OCI-LY7 (cell line): ENCODE results near the gene PLEK2.

ENCODE experiments used
- EZH2phosphoT487 ChIP-seq: fragments of 200-600 bp; sonication (generic); IDR thresholded peaks from 2 replicates; pipeline ENCODE4 v1.6.1; 2018; ENCODE audit warnings: low read depth, borderline replicate concordance, mild to moderate bottlenecking, mixed run types, antibody characterized with exemption, low read length, moderate library complexity, mixed read lengths
- TF ChIP-seq, protein P1 (sequence below): fragments of 200-600 bp; sonication (generic); conservative IDR thresholded peaks from 2 replicates; pipeline ENCODE4 v1.5.1; 2014; ENCODE audit warnings: mild to moderate bottlenecking, antibody characterized with exemption, low read length, moderate library complexity, mixed read lengths

DNA sequence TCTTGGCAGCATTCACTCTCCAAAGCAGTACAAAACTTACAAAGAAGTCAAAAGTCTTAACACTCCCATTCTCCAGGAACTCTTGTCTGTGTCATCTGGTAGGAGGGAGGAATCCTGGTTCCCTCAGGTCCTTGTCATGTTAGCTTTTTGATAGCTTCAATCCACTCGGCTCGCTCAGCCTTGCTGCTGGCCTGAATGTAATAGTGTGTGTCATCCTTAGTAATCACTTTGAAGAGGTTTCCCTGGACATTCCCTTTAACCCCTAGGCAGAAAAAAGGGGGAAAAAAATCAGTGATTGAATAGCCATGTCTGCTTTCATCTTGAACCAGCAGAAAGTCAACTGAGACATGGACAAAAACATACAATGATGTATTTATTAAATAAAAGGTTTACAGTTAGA is 24.8 kb downstream of the PLEK2 start:
- TF ChIP-seq, protein P1, sequence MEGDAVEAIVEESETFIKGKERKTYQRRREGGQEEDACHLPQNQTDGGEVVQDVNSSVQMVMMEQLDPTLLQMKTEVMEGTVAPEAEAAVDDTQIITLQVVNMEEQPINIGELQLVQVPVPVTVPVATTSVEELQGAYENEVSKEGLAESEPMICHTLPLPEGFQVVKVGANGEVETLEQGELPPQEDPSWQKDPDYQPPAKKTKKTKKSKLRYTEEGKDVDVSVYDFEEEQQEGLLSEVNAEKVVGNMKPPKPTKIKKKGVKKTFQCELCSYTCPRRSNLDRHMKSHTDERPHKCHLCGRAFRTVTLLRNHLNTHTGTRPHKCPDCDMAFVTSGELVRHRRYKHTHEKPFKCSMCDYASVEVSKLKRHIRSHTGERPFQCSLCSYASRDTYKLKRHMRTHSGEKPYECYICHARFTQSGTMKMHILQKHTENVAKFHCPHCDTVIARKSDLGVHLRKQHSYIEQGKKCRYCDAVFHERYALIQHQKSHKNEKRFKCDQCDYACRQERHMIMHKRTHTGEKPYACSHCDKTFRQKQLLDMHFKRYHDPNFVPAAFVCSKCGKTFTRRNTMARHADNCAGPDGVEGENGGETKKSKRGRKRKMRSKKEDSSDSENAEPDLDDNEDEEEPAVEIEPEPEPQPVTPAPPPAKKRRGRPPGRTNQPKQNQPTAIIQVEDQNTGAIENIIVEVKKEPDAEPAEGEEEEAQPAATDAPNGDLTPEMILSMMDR, result no peak
- TF ChIP-seq EZH2phosphoT487, result no peak
